GM19025 (cell line): ENCODE results near the gene C1orf21.

ENCODE experiments used
- ATAC-seq: cut with Tn5 transposase; IDR thresholded peaks from one replicate; pipeline ENCODE4 v1.9.1; 2021; ENCODE audit warnings: mild to moderate bottlenecking, low read depth, moderate library complexity; ENCODE audit not compliant: unreplicated experiment

C1orf21 gene

GRCh38 chr1:184479435-184480167, 92.8 kb downstream of the C1orf21 start:
- ATAC-seq: no peak

- no peak for ATAC-seq
These were observed 93.9 kb downstream of the C1orf21 start for GRCh38 chr1:184480736-184481135.

GRCh38 chr1:184482136-184482535, 95.3 kb downstream of the C1orf21 start:
- ATAC-seq: no peak

GRCh38 chr1:184483101-184483683, 96.4 kb downstream of the C1orf21 start:
- ATAC-seq: no peak

- ATAC-seq: no peak
These were observed 99.2 kb downstream of the C1orf21 start for GRCh38 chr1:184485751-184486723.

GRCh38 chr1:184486761-184487445, 100.1 kb downstream of the C1orf21 start:
- no peak for ATAC-seq

- no peak for ATAC-seq
These were observed 100.8 kb downstream of the C1orf21 start for GRCh38 chr1:184487531-184488193.

- no peak for ATAC-seq
These were observed 103.1 kb downstream of the C1orf21 start for GRCh38 chr1:184489908-184490307.

GRCh38 chr1:184492536-184492935, 105.7 kb downstream of the C1orf21 start:
- ATAC-seq: no peak

GRCh38 chr1:184493987-184494388, 107.2 kb downstream of the C1orf21 start:
- ATAC-seq: no peak

GRCh38 chr1:184494929-184495328, 108.1 kb downstream of the C1orf21 start:
- peak; percentile 80 for ATAC-seq

GRCh38 chr1:184497959-184498723, 111.3 kb downstream of the C1orf21 start:
- no peak for ATAC-seq

- no peak for ATAC-seq
These were observed 112.8 kb downstream of the C1orf21 start for GRCh38 chr1:184499616-184500015.

GRCh38 chr1:184502161-184502560, 115.3 kb downstream of the C1orf21 start:
- ATAC-seq: no peak

GRCh38 chr1:184503221-184503749, 116.5 kb downstream of the C1orf21 start:
- ATAC-seq: no peak

GRCh38 chr1:184504040-184504954, 117.5 kb downstream of the C1orf21 start:
- ATAC-seq: no peak

GRCh38 chr1:184504955-184505338, 118.1 kb downstream of the C1orf21 start:
- no peak for ATAC-seq

- no peak for ATAC-seq
These were observed 119.7 kb downstream of the C1orf21 start for GRCh38 chr1:184506481-184506880.
